SK-N-MC (cell line): ENCODE results near the gene C19orf38.

Experiments
- EZH2 ChIP-seq: fragments of 200-600 bp; sonication (generic); IDR thresholded peaks from one replicate; pipeline ENCODE4 v1.6.1; 2017; ENCODE audit warnings: antibody characterized with exemption
- POLR2AphosphoS5 ChIP-seq: IDR thresholded peaks from 2 replicates; pipeline ENCODE4 v1.6.1; 2012; ENCODE audit warnings: mild to moderate bottlenecking, low read depth, low read length, borderline replicate concordance

GRCh38 chr19:10832939-10833296, 15.3 kb upstream of the C19orf38 start:
- no peak for TF ChIP-seq POLR2AphosphoS5
- TF ChIP-seq EZH2, result no peak
